Measurements from ENCODE around the gene SUCLG2.

The SUCLG2 gene

GRCh38 chr3:67610458-67610857 lies 44.0 kb downstream of the SUCLG2 start:
- DNase-seq (ENCODE audit: low read depth), result no peak
- no peak overlapping the region for H3K4me3 ChIP-seq (ENCODE audit: control insufficient read depth, low read depth, low read length)
- TF ChIP-seq CTCF (IDR thresholded peaks at IDR 0.05; ENCODE audit: control insufficient read depth, insufficient read depth, low read depth, low read length, missing control alignments), result no peak

GRCh38 chr3:67609709-67610108 lies 44.7 kb downstream of the SUCLG2 start:
- no peak for TF ChIP-seq CTCF (IDR thresholded peaks at IDR 0.05; ENCODE audit: control insufficient read depth, insufficient read depth, low read depth, low read length, missing control alignments)
- no peak overlapping the region for H3K4me3 ChIP-seq (ENCODE audit: control insufficient read depth, low read depth, low read length)
- DNase-seq (ENCODE audit: low read depth), result no peak

GRCh38 chr3:67608034-67608433 lies 46.4 kb downstream of the SUCLG2 start:
- no peak for TF ChIP-seq CTCF (IDR thresholded peaks at IDR 0.05; ENCODE audit: control insufficient read depth, insufficient read depth, low read depth, low read length, missing control alignments)
- no peak for DNase-seq (ENCODE audit: low read depth)
- no peak overlapping the region for H3K4me3 ChIP-seq (ENCODE audit: control insufficient read depth, low read depth, low read length)

GRCh38 chr3:67605377-67605776 lies 49.0 kb downstream of the SUCLG2 start:
- DNase-seq (ENCODE audit: low read depth), result peak; percentile 57
- peak; percentile 66 for TF ChIP-seq CTCF (IDR thresholded peaks at IDR 0.05; ENCODE audit: control insufficient read depth, insufficient read depth, low read depth, low read length, missing control alignments)
- no peak overlapping the region for H3K4me3 ChIP-seq (ENCODE audit: control insufficient read depth, low read depth, low read length)

GRCh38 chr3:67602816-67603215 lies 51.6 kb downstream of the SUCLG2 start:
- no peak for TF ChIP-seq CTCF (IDR thresholded peaks at IDR 0.05; ENCODE audit: control insufficient read depth, insufficient read depth, low read depth, low read length, missing control alignments)
- no peak for DNase-seq (ENCODE audit: low read depth)
- no peak overlapping the region for H3K4me3 ChIP-seq (ENCODE audit: control insufficient read depth, low read depth, low read length)

GRCh38 chr3:67601919-67602608 lies 52.3 kb downstream of the SUCLG2 start:
- no peak overlapping the region for H3K4me3 ChIP-seq (ENCODE audit: control insufficient read depth, low read depth, low read length)
- DNase-seq (ENCODE audit: low read depth), result no peak
- no peak for TF ChIP-seq CTCF (IDR thresholded peaks at IDR 0.05; ENCODE audit: control insufficient read depth, insufficient read depth, low read depth, low read length, missing control alignments)
